CD4-positive, alpha-beta T cell (primary cell): Measurements from ENCODE around the gene ANO10. TPM values are rescaled to one million over a fixed set of nuclear protein-coding genes. Genes with fewer than 3 reads are reported as not detected.
"Not testable (repeated sequence)": the region's sequence is repeated elsewhere in the genome, so short reads cannot be mapped to it uniquely, and the experiment has no call there.

Experiments
- ATAC-seq: fragments of 200-7000 bp; cut with Tn5 transposase; one replicate; pipeline ENCODE4 v1.10.0; 2022; ENCODE audit warnings: mild to moderate bottlenecking; ENCODE audit not compliant: poor library complexity
- CTCF ChIA-PET: fragments of 350-600 bp; sonication (Branson Sonifier 250); formaldehyde crosslinking; loops from one replicate; lab custom pipeline; 2021; ENCODE audit warnings: antibody characterized with exemption, inconsistent platforms; lab: Charles Lee
- POLR2A ChIA-PET: fragments of 350-600 bp; sonication (Branson Sonifier 250); formaldehyde crosslinking; loops from one replicate; lab custom pipeline; 2021; ENCODE audit warnings: antibody characterized with exemption, inconsistent platforms; lab: Charles Lee
- DNase-seq, 14 experiments: peaks; one replicate each; pipeline ENCODE4 v3.0.0-alpha.2; 2013 to 2020; ENCODE audit warnings: mixed read lengths in 2 of 14
- H3K27ac ChIP-seq, 2 donors: one replicate each; pipeline versions ENCODE4 v1.5.1 to v1.7.0; 2013; ENCODE audit warnings: low read length in 2 of 2, low read depth in 1 of 2, mild to moderate bottlenecking in 1 of 2
- H3K27me3 ChIP-seq, 2 experiments: 1 replicate in 1 of 2; 2 replicates in 1 of 2; pipeline versions ENCODE4 v1.6.1 to v1.7.0; 2013; ENCODE audit warnings: low read length in 2 of 2, control low read depth in 1 of 2, mild to moderate bottlenecking in 1 of 2, moderate library complexity in 1 of 2; ENCODE audit not compliant: insufficient read depth in 2 of 2, control insufficient read depth in 1 of 2
- H3K36me3 ChIP-seq: one replicate; pipeline ENCODE4 v1.6.1; 2013; ENCODE audit warnings: low read length, control low read depth; ENCODE audit not compliant: insufficient read depth
- H3K4me1 ChIP-seq: one replicate; pipeline ENCODE4 v1.6.1; 2013; ENCODE audit warnings: low read length, control low read depth; ENCODE audit not compliant: insufficient read depth
- H3K4me3 ChIP-seq: one replicate; pipeline ENCODE4 v1.5.1; 2013; ENCODE audit warnings: mild to moderate bottlenecking, low read length, moderate library complexity
- H3K9me3 ChIP-seq, 2 experiments: 1 replicate in 1 of 2; 2 replicates in 1 of 2; pipeline versions ENCODE4 v1.6.1 to v1.7.0; 2013; ENCODE audit warnings: low read length in 2 of 2, mild to moderate bottlenecking in 2 of 2, control low read depth in 1 of 2, moderate library complexity in 1 of 2; ENCODE audit not compliant: control insufficient read depth in 1 of 2, insufficient read depth in 1 of 2
- H3K27ac Mint-ChIP-seq: one replicate; pipeline ENCODE4 v1.8.0; 2020; ENCODE audit warnings: mixed read lengths
- H3K27me3 Mint-ChIP-seq: one replicate; pipeline ENCODE4 v1.8.0; 2021; ENCODE audit warnings: mixed read lengths
- H3K36me3 Mint-ChIP-seq: one replicate; pipeline ENCODE4 v1.8.0; 2021; ENCODE audit warnings: low read depth, mixed read lengths
- H3K4me1 Mint-ChIP-seq: one replicate; pipeline ENCODE4 v1.8.0; 2021; ENCODE audit warnings: low read depth, mixed read lengths
- H3K4me3 Mint-ChIP-seq: one replicate; pipeline ENCODE4 v1.8.0; 2020; ENCODE audit warnings: mild to moderate bottlenecking, mixed read lengths
- H3K9me3 Mint-ChIP-seq: one replicate; pipeline ENCODE4 v1.8.0; 2020; ENCODE audit warnings: mixed read lengths
- CTCF ChIP-seq: fragments of 200-600 bp; IDR thresholded peaks from one replicate; pipeline ENCODE4 v1.8.0; 2022; ENCODE audit warnings: antibody characterized with exemption, mild to moderate bottlenecking
- intact Hi-C, 2 experiments: fragments of 100-400 bp; cut with DNase I in 1 of 2; cut with micrococcal nuclease in 1 of 2; formaldehyde crosslinking; loops; one replicate each; pipeline versions ENCODE4 v1.15.1 to v1.9.0; 2023 to 2025; cut with DNase I, micrococcal nuclease
- total RNA-seq, 174 experiments: library from RNA in 2 of 174; stranded (reverse) in 2 of 174; gene quantifications; one replicate each; pipeline ENCODE4 v1.2.3 and lab custom pipeline; 2021 to 2026

The ANO10 gene
- total RNA-seq, 2 experiments from 2014 or later = 6.9 to 8.0 TPM

- ChIA-PET POLR2A (no interaction called here), CTCF (no interaction called here)
- Histone ChIP-seq H3K27ac (no peak overlapping the region), H3K4me1 (no peaks in the 10 kb centered on the region), H3K4me3 (no peak overlapping the region), H3K27me3 (no peaks in the 10 kb centered on the region), H3K9me3 (no peaks in the 10 kb centered on the region), H3K36me3 (no peaks in the 10 kb centered on the region)
- no peaks in the 10 kb centered on the region for H3K27me3 Mint-ChIP-seq
- peaks cover 13% of the 10 kb centered on the region for H3K9me3 Mint-ChIP-seq
- H3K4me3 Mint-ChIP-seq = no peak overlapping the region
- H3K4me1 Mint-ChIP-seq = no peaks in the 10 kb centered on the region
- no peak for ATAC-seq
- no peak for DNase-seq
- H3K36me3 Mint-ChIP-seq = peaks cover 32% of the 10 kb centered on the region
- intact Hi-C loops = no loop called here
- no peak for TF ChIP-seq CTCF
- no peak overlapping the region for H3K27ac Mint-ChIP-seq
Measured at GRCh38 chr3:43521941-43522340, 99.9 kb downstream of the ANO10 start.

- H3K27me3 ChIP-seq, H3K4me1 ChIP-seq, H3K9me3 ChIP-seq, H3K36me3 ChIP-seq, H3K27ac Mint-ChIP-seq, POLR2A ChIA-PET, H3K4me3 ChIP-seq, H3K4me1 Mint-ChIP-seq, ATAC-seq, intact Hi-C loops, CTCF ChIA-PET, H3K27ac ChIP-seq, H3K27me3 Mint-ChIP-seq, DNase-seq, H3K4me3 Mint-ChIP-seq: not testable (repeated sequence)
- Mint-ChIP-seq H3K36me3 (peaks cover 37% of the 10 kb centered on the region), H3K9me3 (peaks cover 13% of the 10 kb centered on the region)
Measured at GRCh38 chr3:43518515-43518914, 103.3 kb downstream of the ANO10 start.

GRCh38 chr3:43515970-43516635 is 105.7 kb downstream of the ANO10 start:
- Mint-ChIP-seq H3K4me3 (no peak overlapping the region), H3K27me3 (no peaks in the 10 kb centered on the region), H3K27ac (no peak overlapping the region), H3K4me1 (no peaks in the 10 kb centered on the region), H3K9me3 (peaks cover 13% of the 10 kb centered on the region), H3K36me3 (peaks cover 33% of the 10 kb centered on the region)
- no peaks in the 10 kb centered on the region for H3K27me3 ChIP-seq
- ChIA-PET POLR2A (interaction anchor here (1.2 kb wide), 1 partner anchor 19 kb away, joined by 3 read pairs; no protein-coding TSS in a partner anchor), CTCF (no interaction called here)
- no peak for DNase-seq
- no peaks in the 10 kb centered on the region for H3K4me1 ChIP-seq
- H3K27ac ChIP-seq = no peak overlapping the region
- H3K4me3 ChIP-seq = no peak overlapping the region
- H3K36me3 ChIP-seq = no peaks in the 10 kb centered on the region
- intact Hi-C loops = no loop called here
- H3K9me3 ChIP-seq = no peaks in the 10 kb centered on the region
- no peak for ATAC-seq
- TF ChIP-seq CTCF = no peak
